Endothelial cell (in vitro differentiated cells): Measurements from ENCODE around the gene MRGPRF. TPM values are rescaled to one million over a fixed set of nuclear protein-coding genes. Genes with fewer than 3 reads are reported as not detected.

Experiments used
- DNase-seq: peaks from one replicate; pipeline ENCODE4 v3.0.0; 2021; ENCODE audit warnings: low spot score
- H3K27ac Mint-ChIP-seq: one replicate; pipeline ENCODE4 v1.8.0; 2021; ENCODE audit warnings: mixed read lengths, inconsistent platforms; ENCODE audit not compliant: unreplicated experiment
- H3K27me3 Mint-ChIP-seq: one replicate; pipeline ENCODE4 v1.8.0; 2021; ENCODE audit warnings: mild to moderate bottlenecking, moderate library complexity, mixed read lengths, inconsistent platforms; ENCODE audit not compliant: unreplicated experiment
- H3K36me3 Mint-ChIP-seq: one replicate; pipeline ENCODE4 v1.8.0; 2021; ENCODE audit warnings: mild to moderate bottlenecking, low read depth, mixed read lengths, inconsistent platforms; ENCODE audit not compliant: unreplicated experiment
- H3K4me1 Mint-ChIP-seq: one replicate; pipeline ENCODE4 v1.8.0; 2021; ENCODE audit warnings: mild to moderate bottlenecking, mixed read lengths, inconsistent platforms; ENCODE audit not compliant: unreplicated experiment
- H3K4me3 Mint-ChIP-seq: one replicate; pipeline ENCODE4 v1.8.0; 2021; ENCODE audit warnings: mild to moderate bottlenecking, mixed read lengths, inconsistent platforms; ENCODE audit not compliant: unreplicated experiment
- H3K9me3 Mint-ChIP-seq: one replicate; pipeline ENCODE4 v1.8.0; 2021; ENCODE audit warnings: mixed read lengths, inconsistent platforms; ENCODE audit not compliant: unreplicated experiment
- total RNA-seq: library from RNA; stranded (reverse); fragmentation: NEBNext Ultra II Directional; extraction: Animal tissue kit (Norgen Biotek cat#: 25700); gene quantifications from one replicate; pipeline ENCODE4 v1.2.1, GENCODE V29; 2021; ENCODE audit not compliant: unreplicated experiment
- TF ChIP-seq, protein P1 (sequence below): fragments of 200-600 bp; sonication (generic); IDR thresholded peaks from one replicate; pipeline ENCODE4 v1.5.0; 2021; ENCODE audit warnings: antibody characterized with exemption; ENCODE audit not compliant: unreplicated experiment

The MRGPRF gene
- total RNA-seq, 1 donor from 2014 or later = 0.54 TPM

DNA sequence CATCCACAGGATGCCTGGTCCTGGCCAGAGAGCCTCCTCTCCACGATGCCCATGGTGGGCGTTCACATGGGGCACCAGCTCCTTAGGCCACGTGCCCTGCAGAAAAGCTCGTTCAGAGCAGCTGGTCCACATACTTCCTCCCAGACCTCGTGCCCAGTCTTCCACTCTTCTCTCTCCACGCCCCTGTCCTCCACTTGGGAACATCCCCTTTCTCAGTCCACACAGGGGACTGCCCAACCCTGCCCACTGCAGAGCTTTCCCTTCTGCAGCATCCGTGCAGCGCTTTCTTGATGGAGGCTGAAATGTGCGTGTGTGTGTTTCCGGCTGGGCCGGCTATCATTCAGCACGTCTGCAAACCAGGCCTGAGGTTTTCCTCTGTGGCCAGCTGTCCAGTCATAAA lies 46.9 kb upstream of the MRGPRF start:
- H3K4me1 Mint-ChIP-seq = no peaks in the 10 kb centered on the region
- H3K4me3 Mint-ChIP-seq = no peak overlapping the region
- H3K36me3 Mint-ChIP-seq = peaks cover 18% of the 10 kb centered on the region
- peaks cover 11% of the 10 kb centered on the region for H3K27me3 Mint-ChIP-seq
- TF ChIP-seq, protein P1, sequence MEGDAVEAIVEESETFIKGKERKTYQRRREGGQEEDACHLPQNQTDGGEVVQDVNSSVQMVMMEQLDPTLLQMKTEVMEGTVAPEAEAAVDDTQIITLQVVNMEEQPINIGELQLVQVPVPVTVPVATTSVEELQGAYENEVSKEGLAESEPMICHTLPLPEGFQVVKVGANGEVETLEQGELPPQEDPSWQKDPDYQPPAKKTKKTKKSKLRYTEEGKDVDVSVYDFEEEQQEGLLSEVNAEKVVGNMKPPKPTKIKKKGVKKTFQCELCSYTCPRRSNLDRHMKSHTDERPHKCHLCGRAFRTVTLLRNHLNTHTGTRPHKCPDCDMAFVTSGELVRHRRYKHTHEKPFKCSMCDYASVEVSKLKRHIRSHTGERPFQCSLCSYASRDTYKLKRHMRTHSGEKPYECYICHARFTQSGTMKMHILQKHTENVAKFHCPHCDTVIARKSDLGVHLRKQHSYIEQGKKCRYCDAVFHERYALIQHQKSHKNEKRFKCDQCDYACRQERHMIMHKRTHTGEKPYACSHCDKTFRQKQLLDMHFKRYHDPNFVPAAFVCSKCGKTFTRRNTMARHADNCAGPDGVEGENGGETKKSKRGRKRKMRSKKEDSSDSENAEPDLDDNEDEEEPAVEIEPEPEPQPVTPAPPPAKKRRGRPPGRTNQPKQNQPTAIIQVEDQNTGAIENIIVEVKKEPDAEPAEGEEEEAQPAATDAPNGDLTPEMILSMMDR = no peak
- no peak for DNase-seq
- peak overlapping the region; percentile 67 for H3K27ac Mint-ChIP-seq
- H3K9me3 Mint-ChIP-seq = no peaks in the 10 kb centered on the region

DNA sequence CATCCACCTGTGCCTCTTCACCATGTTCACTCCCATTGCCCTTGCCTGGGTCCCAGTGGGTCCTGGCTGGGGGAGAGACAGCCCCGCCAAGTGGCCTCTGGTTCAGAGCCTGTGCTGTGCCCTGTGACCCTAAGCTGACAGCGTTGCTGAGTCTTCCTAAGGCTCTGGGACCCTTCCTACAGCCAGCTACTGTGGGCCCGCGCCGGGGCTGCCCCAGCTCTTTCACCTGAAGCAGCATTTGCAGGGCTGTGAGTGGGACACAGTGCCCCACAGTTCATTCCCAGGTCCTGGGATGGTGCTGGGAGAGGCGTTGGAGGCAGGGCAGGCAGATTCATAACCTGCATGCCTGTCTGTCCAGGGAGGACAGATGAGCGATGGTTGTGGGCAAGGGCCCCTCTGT lies 46.4 kb upstream of the MRGPRF start:
- H3K9me3 Mint-ChIP-seq = no peaks in the 10 kb centered on the region
- no peaks in the 10 kb centered on the region for H3K4me1 Mint-ChIP-seq
- no peak overlapping the region for H3K4me3 Mint-ChIP-seq
- no peak for DNase-seq
- no peak overlapping the region for H3K27ac Mint-ChIP-seq
- peaks cover 11% of the 10 kb centered on the region for H3K27me3 Mint-ChIP-seq
- H3K36me3 Mint-ChIP-seq = peaks cover 19% of the 10 kb centered on the region
- TF ChIP-seq, protein P1 = no peak

GRCh38 chr11:69058511-69059270 lies 45.6 kb upstream of the MRGPRF start:
- Mint-ChIP-seq H3K27me3 (peaks cover 11% of the 10 kb centered on the region), H3K36me3 (peaks cover 19% of the 10 kb centered on the region), H3K4me1 (no peaks in the 10 kb centered on the region), H3K4me3 (no peak overlapping the region), H3K9me3 (no peaks in the 10 kb centered on the region), H3K27ac (no peak overlapping the region)
- TF ChIP-seq, protein P1 = no peak
- DNase-seq = no peak

DNA sequence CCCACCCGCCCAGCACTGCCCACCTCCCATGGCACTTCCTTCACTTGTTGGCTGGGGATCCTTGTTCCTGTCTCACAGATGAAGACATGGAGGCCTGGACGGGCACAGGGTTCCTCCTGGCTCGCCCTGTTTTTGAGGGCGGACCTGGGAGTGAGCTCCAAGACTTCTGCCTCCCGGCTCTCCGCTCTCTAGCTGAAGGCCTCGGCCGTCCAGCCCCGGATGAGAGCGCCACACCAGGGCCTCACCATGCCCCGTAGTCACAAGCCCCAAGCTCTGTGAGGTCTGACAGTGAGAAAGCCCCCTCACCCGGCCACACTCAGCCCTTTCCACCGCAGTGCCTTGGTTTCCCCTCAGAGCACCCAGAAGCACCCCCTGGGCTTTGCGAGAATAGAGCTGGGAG lies 44.8 kb upstream of the MRGPRF start:
- Mint-ChIP-seq H3K4me1 (no peaks in the 10 kb centered on the region), H3K27me3 (peaks cover 12% of the 10 kb centered on the region), H3K27ac (no peak overlapping the region), H3K36me3 (peaks cover 19% of the 10 kb centered on the region), H3K4me3 (no peak overlapping the region), H3K9me3 (no peaks in the 10 kb centered on the region)
- TF ChIP-seq, protein P1 = no peak
- no peak for DNase-seq

DNA sequence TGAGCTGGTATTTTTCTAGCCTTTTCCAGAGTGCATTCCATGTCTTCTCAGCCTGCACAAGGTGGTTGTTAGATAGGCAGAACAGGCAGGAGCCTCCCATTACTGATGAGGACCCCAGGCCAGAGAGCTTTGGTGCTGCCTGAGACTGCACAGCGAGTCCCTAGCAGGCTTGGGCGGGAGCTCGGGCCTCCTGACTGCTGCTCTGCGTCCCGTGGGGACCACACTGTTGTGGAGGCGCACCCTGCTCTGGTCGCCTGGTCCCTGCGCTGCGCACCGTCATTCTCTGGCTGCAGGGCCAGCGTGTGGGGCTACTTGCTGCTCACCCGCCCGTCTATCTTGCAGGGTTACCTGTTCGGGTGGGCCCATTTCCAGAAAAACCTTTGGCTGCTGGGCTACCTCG lies 44.2 kb upstream of the MRGPRF start:
- peaks cover 12% of the 10 kb centered on the region for H3K27me3 Mint-ChIP-seq
- TF ChIP-seq, protein P1 = no peak
- no peak overlapping the region for H3K27ac Mint-ChIP-seq
- no peaks in the 10 kb centered on the region for H3K9me3 Mint-ChIP-seq
- no peak overlapping the region for H3K4me3 Mint-ChIP-seq
- peaks cover 19% of the 10 kb centered on the region for H3K36me3 Mint-ChIP-seq
- no peaks in the 10 kb centered on the region for H3K4me1 Mint-ChIP-seq
- DNase-seq = no peak
